GM18858 (cell line): ENCODE data around the gene CHAF1B.

Experiments used
- ATAC-seq: cut with Tn5 transposase; IDR thresholded peaks from one replicate; pipeline ENCODE4 v1.9.1; 2021; ENCODE audit not compliant: unreplicated experiment

The CHAF1B gene

DNA sequence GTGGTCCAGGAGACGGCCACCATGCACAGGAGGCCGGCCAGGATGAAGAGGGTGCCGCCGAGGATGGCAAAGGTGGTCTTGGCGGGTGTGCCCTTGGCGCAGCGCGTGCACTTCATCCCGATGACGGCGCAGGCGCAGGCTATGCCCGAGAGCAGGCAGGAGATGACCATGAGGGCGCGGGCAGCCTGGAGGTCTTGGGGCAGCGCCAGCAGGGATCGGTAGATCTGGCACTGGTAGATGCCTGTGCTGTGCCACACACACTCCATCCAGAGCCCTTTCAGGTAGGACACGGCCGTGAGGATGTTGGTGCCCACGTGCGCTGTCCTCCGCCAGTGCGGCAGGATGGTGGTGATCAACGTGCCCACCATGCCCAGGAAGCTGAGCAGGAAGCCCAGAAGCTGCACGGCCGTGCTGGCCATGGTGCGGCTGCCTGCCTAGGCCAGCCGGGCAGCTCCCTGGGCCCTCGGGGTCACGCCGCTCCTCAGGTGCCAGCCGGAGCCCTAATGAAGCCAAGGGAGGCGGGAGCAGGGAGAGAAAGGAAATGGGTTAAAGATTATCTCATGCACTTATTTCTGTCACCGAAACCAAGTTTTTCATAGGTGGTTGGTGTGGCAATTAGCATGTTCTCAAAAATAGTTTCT lies 76.2 kb downstream of the CHAF1B start:
- ATAC-seq, result no peak

DNA sequence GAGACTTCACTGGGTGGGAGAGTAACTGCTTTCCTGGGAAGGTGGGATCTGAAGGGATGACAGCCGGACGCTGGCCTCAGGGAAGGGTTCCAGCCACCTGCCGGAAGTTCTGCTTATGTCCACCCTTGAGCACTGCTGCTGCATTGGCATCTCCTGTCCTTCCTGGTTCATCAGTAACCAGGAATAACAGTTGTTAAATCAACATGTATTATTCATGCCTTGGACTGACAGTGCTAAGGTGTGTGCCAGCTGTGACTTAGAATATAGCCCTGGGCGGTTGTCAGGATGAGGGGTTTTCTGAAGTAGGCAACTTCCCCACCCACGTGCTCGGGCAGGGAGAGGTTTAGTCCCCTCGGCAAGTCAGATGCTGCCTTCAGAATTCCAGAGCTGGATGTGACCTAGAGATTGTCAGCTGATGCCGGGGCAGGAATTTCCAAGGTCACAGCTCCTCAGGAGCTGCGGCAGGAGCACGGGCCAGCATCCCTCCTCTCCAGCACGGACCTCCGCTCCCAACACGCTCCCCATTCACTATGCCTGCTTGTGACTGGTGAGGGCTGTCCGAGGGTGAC lies 76.8 kb downstream of the CHAF1B start:
- no peak for ATAC-seq

DNA sequence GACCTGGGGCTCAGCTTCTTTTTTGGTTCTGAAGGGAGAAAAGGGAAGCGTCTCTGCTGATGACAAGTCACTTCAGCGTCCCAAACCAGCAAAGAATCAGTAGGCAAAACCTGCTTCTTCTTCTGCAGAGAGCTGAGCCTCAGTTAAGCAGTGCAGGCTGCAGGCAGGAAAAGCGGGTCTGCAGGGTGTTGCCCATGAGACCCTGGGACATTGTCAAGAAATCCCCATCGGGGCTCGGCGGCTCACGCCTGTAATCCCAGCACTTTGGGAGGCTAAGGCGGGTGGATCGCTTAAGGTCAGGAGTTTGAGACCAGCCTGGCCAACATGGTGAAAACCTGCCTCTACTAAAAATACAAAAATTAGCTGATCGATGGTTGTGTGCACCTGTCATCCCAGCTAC lies 78.0 kb downstream of the CHAF1B start:
- no peak for ATAC-seq

DNA sequence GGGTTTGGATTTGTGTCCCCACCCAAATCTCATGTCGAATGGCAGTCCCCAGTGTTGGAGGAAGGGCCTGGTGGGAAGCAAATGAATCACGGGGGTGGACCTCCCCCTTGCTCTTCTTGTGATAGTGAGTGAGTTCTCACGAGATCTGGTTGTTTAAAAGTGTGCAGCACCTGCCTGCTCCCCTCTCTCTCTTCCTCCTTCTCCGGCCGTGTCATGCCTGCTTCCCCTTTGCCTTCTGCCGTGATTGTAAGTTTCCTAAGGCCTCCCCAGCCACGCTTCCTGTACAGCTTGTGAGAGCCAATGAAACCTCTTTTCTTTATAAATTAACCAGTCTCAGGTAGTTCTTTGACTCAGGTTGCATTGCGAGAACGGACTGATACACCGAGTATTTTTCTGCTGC lies 78.8 kb downstream of the CHAF1B start:
- no peak for ATAC-seq

DNA sequence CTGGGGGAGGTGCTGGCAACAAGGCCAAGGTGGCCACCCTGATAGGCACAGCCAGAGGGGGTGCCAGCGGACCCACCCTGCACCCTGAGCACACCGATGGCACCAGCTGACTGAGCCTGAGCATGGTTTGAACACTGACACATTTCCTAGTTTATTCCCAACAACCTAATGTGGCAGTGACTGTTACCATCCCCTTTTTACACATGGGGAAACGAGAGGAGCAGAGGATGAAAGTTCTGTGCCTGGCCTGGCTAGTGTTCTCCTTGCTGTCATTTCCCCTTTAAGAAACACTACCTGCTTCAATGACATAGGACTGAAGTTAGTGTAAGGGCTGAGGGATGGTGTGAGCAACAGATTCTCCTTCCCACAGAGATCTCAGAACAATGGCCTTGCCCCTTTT lies 79.4 kb downstream of the CHAF1B start:
- no peak for ATAC-seq

DNA sequence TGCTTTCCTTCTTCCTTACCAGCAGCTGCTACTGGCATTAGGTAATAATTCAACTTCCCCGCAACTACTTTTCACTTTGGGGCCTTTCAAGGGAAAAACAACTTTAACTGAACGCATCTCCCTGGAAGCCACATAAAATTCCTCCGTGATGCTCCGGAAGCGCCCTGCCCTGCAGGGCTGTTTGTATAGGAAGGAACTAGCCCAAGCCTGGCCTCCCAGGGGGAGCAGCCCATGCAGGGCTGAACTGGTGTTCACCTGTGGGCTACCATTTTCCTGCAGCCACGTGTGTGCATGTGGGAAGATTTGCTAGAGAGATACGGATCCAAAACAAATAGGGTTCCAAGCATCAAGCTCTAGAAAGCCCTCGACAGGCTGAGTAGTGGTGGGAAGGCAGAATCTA lies 80.3 kb downstream of the CHAF1B start:
- ATAC-seq, result no peak

DNA sequence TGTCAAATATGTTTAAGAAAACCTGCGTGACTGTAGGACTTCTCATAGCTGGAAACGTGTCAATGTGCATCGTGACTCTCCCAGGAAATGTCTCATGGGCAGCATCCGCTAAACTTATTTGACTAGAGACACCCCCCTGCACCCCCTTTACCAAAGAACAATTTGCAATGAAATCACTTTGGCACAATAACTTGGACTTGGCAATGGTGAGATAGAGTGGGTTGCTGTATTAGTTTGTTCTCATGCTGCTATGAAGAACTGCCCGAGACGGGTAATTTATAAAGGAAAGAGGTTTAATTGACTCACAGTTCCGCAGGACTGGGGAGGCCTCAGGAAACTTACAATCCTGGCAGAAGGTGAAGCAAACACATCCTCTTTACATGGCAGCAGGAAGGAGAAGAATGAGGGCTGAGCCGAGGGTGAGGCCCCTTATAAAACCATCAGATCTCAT lies 80.9 kb downstream of the CHAF1B start:
- ATAC-seq, result no peak
